Femur (tissue), 1 donor: ENCODE results near the gene FXYD3.

Experiments
- DNase-seq: peaks from one replicate; pipeline ENCODE4 v3.0.0-alpha.2; 2017

Gene FXYD3

DNA sequence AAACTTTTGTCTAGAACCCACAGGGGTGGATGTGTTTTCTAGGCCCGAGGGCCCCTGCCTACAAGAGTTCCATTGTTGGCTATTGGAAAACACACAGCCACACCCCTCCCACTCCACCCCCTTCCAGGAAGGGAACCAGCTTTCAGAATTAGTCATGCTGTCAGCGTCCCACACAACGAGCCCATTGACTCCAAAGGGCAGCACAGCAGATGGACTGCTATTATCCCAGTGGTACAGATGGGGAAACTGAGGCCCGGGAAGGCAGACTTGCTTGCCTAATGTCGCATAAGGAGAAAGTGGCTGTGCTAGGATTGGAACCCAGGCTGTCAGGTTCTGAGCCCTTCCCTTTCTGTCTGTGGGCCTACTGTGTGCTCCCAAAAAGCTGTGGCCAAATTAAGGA lies 8.1 kb upstream of the FXYD3 start:
- no peak for DNase-seq

DNA sequence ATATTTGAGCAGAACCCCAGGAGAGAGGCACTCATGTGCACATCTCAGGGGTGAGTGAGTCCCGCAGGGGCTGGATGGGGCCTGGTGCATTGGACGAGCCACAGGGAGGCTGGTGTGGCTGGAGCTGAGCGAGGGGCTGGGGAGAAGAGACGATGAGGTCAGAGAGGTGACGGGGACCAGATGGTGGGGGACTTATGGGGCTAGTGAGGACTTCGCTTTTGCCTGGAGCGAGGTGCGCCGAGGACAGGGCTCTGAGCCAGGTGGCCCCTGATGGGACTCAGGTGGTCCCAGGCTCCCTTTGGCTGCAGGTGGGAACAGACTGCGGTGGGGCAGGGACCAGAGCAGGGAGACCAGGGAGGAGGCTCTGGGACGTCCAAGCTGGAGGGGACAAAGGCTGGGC lies 6.9 kb upstream of the FXYD3 start:
- no peak for DNase-seq

DNA sequence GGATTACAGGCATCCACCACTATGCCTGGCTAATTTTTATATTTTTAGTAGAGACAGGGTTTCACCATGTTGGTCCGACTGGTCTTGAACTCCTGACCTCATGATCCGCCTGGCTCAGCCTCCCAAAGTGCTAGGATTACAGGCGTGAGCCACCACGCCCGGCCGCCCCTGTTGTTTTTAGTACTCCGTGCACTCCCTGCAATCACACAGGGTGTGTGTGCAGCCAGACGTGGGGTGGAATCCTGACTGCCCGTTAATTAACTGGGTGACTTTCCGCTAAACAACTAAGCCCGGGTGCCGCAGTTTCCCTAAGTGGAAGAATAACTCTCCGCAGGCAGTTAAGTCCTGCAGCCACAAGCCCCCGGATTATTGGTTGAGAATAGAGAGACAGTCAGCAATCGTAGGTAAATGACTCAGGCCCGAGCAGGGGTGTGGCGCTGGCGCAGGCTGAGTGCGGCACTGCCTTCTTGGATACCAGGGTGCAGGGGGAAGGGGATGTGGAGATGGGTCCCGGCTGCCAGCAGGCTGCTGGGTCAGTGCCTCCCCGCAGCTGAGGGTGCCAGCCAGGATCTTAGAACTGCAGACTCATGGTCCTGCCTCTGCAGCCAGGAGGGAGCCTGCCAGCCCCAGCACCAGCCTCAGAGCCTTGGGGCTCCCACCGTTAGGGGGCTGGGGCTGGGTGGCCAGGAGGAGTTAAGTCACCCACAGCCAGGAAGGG lies 6.1 kb upstream of the FXYD3 start:
- DNase-seq: no peak

DNA sequence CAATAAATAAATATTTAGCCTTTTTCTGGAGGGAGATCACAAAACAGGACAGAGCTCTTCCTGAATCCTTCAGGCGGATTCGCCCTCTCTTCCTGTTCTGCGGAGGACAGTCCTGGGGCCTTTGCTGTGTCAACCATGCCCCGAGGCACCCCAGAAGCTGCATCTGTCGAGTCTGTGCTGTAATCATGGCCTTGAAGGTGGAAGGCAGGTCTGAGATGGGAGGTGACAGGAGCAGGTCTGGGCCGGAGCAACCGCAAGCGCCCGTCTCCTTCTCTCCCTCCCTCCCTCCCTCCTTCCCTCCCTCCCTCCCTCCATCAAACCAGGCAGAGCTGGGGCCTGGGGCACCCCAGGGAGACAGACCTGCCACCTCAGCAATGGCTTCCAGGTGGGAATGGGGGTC lies 4.6 kb upstream of the FXYD3 start:
- no peak for DNase-seq

DNA sequence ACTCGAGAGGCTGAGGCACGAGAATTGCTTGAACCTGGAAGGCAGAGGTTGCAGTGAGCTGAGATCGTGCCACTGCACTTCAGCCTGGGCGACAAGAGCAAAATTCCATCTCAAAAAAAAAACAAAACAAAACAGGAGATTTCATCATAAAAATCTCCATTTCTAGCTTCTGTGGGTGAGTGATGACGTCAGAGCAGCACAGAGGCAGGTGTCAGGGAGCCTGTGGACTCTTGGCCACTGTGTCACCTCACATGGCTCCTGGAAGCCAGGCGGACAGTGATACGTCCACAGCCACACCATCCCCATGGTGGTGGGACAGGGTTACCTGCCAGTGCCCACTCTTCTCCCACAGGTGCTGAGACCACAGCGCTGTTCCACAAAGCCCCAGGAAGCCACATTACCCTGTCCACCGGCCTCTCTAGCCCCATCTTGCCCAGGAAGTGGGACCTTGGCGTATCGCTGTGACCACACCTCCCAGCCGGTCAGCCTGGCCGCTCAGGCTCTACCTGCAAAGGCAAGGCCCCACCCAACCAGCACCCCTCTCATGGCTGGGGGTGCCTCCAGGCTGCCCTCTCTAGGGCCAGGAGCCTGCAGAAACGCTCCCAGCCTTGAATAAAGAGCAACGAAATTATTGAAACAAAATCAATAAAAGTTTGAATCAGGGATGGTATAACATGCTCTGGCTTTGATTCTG lies 2.5 kb upstream of the FXYD3 start:
- no peak for DNase-seq

DNA sequence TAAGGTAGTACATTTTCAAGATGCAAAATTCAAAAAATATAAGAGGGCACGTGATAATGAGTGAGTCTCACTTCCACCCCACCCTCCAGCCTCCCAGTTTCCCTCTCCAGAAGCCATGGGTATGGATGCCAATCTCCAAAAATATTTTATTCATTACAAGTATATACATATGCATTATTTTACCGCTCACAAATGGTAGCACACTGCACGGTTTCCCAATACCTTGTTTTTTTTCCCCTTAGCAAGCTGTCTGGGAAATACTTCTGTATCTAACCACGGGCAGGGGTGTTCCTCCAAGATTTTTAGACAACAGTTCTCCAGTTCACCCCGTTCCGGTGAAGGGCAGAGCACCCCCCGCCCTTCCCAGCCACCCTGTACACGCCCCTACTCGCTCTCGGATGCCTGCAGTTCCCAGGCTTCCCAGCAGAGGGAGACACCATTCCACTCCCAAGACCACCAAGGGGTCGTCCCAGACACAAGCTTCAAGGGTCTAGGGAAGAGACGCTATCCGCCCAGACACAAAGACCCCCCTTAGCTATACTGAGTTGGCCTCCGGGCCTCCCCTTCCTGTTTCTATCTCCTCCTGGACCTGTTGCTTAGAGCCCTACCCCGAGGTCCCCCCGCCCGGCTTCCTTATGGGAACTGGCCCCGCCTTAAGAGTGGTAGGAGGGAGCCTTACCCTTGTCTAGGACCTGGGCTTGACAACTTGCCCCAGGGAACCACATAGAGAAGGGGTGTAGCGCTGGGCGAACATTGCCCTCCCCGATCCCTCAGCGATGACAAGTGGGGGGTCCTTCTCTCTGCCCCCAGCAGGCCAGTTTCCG lies 1.1 kb upstream of the FXYD3 start:
- peak; percentile 86 for DNase-seq

DNA sequence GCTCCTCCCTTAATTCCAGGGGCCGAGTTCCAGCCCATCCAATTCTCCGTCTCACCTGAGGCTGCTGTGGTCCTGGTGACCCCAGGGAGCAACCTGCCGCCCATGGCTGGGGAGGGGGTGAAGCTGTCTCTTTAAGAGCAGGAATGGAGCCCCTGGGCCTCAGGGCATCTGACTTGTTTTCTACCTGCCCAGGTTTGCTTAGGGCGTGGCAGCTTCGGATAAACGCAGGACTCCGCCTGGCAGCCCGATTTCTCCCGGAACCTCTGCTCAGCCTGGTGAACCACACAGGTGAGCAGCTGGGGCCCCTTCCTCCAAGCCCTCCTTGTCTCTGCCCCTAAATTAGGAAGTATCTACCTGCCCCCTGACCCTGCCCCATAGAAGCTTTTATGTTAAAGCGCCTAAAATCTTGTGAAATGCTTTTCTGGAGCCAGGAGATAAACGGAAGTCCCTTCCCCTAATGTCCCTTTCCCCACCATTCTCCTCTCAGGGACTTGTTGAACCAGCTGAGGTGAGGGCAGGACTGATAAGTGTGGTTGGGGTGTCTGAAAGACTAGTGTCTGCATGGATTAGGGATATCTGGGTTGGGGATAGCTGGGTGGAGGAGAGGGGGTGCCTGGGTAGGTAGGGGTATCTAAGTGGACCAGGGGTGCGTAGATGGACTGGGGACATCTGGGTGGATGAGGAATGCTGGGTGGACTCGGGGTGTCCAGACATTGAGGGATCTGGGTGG lies 614 bp downstream of the FXYD3 start:
- no peak for DNase-seq

DNA sequence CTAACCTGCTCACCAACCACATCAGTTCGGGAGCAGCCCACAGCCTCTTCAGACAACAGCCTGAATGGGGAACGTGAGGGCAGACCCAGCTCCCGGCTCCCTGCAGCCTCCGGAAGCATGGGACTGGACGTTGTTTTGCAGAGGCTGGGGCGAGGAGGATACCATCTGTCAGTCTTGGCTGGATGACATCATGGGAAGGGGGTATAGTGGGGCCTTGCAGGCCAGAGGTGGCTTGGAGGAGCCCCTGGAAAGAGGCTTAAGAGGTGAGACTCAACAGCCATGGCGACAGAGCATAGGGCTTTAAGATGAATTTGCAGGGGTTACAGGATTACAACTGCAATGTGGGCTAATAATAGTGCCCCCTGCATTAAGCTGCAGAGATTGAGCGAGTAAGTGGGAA lies 1.5 kb downstream of the FXYD3 start:
- no peak for DNase-seq

DNA sequence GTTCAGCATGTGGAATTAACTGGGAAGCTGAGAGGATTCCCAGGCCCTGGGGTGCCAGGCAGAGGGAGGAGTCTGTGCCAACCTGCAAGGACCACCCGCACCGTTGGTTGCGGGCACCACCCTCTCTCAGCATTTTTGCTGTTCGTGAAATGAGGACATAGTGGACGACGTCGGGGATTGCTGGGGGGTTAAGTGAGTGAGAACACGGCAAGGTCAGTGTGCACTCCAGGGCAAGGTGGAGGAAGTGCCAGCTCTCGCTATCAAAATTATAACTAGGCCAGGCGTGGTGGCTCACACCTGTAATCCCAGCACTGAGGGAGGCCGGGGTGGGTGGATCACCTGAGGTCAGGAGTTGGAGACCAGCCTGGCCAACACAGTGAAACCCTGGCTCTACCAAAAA lies 2.2 kb downstream of the FXYD3 start:
- no peak for DNase-seq

DNA sequence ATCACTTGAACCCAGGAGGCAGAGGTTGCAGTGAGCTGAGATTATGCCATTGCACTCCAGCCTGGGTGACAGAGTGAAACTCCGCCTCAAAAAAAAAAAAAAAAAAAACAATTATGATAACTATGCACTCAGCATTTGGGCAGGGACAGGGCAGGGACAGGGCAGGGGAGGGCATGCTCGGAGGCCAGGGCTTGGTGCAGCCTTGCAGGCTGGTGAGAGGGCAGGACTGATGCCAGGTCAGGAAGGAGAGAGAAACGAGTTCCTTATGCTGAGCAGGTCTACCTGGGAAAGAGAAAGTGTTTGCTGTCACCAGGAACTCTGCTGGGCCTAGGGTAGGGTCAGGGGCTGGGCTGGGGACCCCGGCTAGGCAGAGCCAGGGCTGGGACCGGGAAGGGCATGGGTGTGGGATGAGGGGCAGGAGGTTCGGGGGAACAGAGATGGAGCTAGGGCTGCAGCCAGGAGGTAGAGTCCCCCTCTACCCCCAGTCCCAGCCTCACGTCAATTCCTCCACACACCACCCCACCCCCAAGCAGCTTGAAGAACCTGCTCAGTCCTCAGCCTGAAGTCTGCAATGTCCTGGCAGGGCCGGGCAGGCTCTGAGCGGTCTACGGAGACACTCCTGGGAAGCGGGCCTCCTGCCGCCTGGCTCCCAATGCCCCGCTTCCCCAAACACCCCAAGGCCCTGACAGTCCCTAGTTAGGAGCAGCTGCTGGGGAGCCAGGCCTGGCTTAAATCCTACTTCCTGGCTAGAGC lies 2.8 kb downstream of the FXYD3 start:
- DNase-seq: no peak

DNA sequence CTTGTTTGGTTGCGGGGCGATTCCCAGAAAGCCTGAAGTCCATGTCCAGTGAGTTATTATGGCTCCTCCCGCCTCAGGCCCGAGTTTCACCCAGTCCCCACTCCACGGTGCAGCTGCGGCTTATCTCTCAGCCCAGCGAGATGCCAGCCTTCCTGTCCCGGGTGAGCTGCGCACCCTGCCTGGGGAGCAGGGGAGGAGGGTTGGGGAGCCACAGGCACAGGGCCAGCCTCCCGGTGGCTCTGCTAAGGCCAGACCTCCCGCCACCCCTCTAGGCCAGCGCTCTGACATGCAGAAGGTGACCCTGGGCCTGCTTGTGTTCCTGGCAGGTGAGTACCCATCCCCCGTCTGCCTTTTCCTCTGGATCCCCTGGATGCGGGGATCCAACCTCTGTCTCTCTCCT lies 3.5 kb downstream of the FXYD3 start:
- no peak for DNase-seq

DNA sequence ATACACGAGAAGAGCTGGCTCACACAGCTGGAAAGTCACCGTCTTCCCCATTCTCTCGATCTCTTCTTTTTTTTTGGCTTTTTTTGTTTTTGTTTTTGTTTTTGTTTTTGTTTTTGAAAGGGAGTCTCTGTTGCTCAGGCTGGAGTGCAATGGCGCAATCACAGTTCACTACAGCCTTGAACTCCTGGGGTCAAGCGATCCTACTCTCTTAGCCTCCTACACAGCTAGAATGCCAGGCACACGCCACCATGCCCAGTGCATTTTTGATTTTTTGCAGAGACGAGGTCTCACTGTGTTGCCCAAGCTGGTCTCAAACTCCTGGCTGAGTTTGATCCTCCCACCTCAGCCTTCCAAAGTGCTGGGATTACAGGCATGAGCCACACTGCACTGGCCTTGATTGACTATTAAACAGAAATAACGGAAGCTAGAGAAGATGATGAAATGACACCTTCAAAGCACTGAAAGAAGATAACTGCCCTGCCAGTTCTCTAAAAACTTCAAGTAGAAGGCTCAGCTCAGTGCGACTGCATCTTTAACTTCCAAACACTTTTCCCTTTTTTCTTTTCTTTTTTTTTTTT lies 4.0 kb downstream of the FXYD3 start:
- DNase-seq: no peak

DNA sequence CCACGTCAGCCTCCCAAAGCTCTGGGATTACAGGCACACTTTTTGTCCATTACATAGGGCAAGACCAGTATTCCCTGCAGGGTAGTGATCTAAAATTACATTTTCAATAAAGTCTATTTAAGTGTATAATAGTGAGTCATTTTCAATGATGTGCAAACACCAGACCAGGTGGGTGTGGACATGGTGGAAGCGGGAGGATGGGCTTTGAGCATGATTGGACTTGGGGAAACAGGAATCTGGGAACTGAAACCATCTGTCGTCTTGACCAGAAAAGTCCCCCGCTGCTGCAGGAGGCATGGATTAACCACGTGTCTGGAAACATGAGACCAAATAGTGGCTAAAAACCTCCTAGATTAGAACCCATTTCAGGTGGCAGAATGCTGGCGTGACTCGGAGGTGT lies 4.9 kb downstream of the FXYD3 start:
- no peak for DNase-seq

DNA sequence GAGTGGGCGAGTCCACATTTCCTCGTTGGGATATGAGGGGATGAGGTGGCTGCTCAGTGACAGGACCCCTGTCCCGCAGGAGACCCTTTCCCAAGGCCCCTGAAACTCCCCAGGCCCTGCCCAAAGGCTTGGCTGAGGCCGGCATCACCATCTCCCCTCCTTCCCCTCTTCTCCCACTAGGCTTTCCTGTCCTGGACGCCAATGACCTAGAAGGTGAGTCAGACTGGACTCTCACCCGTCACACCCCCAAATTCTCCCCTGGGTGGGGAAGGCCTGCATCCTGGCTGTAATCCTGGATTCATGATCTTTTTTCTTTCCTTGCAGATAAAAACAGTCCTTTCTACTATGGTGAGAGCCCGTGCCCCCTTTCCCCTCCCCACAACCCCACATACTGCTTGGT lies 5.3 kb downstream of the FXYD3 start:
- no peak for DNase-seq

DNA sequence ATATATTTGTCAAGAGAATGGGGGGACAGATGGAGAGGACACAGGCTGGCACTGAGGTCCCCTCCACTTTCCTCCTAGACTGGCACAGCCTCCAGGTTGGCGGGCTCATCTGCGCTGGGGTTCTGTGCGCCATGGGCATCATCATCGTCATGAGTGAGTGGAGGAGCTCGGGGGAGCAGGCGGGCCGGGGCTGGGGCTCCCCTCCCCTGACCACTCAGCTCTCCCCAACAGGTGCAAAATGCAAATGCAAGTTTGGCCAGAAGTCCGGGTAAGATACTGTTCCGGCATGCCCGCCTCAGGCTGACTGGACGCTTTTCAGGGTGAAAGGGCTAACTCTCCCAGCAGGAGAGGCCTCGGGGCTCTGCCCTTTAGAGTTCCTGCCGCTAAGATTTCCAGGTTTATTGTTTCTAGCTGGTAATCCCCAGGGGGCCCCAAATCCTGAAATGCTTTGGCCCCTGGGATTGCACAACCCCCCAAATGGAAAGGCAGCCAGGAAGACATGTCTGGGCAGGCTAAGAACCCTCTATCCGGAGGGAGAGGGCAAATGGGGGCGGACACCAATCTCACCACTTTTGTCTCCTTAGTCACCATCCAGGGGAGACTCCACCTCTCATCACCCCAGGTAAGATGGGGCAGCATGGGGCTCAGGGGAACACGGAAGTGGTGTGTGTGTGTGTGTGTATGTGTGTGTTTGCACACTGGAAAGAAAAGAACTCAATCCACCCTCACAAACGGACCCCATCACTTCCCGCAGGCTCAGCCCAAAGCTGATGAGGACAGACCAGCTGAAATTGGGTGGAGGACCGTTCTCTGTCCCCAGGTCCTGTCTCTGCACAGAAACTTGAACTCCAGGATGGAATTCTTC lies 7.3 kb downstream of the FXYD3 start:
- no peak for DNase-seq

DNA sequence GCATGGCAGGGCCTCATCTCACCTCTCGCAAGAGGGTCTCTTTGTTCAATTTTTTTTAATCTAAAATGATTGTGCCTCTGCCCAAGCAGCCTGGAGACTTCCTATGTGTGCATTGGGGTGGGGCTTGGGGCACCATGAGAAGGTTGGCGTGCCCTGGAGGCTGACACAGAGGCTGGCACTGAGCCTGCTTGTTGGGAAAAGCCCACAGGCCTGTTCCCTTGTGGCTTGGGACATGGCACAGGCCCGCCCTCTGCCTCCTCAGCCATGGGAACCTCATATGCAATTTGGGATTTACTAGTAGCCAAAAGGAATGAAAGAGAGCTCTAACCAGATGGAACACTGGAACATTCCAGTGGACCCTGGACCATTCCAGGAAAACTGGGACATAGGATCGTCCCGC lies 8.0 kb downstream of the FXYD3 start:
- DNase-seq: peak; percentile 78

DNA sequence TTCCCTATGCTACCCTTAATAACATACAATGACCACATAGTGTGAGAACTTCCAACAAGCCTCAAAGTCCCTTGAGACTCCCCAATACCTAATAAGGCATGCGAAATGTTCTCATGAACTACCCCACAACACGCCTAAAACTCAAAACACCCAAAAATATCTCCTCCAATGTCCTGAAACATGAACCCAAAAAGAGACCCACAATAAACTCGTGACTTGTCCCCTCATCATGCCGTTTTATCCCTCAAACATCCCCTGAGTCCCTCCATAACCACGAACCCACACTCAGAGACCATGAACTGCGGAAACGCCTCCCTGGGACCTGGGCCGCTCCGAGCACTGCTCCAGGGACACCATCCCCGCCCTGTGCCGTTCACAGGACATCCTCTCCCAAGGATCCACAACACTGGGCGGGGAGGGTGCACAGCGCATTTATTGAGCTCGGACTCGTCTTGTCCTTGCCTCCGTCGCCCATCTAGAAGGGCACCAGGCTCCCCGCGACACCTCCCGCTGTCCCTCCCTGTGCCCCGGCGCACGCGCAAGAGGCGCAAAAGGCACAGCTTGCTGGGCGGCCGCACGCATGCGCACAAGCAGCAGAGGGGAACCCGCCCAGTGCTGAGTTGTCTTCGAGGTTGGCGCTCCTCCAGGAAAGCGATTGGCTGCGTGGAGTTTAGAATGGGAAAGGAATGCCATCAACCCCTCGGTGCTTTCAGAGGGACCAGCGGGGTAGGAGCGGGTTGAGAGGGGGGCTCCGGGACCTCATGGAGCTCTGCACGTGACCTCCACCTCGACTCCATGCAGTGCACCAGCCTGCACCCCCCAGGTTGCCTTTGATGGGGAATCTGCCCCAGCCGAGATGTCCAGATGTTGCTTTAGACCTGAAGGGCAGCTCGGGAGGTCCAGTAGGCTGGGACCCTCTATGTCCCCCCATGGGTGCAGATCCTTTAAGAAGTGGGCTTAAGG lies 8.8 kb downstream of the FXYD3 start:
- peak; percentile 97 for DNase-seq

DNA sequence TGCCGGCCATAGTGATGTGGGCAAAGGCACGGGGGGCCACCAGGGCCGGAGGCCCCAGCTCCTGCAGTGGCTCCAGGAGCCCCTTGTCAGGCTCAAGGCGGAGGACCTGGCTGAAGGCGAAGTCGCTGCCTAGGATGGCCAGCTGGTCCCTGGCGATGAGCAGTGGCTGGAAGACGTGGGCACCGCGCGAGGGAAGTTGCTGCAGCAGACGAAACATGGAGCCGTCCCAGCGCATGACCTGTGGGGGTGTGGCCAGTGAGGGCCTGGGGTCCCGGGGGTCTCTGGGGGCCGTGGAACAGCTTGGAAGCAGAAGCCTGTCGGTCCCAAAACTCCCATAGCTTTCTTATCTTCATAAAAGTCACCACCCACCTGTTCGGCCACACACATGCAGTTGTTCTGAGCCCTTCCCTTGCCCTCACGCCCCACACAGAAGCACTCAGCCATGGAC lies 9.7 kb downstream of the FXYD3 start:
- no peak for DNase-seq

DNA sequence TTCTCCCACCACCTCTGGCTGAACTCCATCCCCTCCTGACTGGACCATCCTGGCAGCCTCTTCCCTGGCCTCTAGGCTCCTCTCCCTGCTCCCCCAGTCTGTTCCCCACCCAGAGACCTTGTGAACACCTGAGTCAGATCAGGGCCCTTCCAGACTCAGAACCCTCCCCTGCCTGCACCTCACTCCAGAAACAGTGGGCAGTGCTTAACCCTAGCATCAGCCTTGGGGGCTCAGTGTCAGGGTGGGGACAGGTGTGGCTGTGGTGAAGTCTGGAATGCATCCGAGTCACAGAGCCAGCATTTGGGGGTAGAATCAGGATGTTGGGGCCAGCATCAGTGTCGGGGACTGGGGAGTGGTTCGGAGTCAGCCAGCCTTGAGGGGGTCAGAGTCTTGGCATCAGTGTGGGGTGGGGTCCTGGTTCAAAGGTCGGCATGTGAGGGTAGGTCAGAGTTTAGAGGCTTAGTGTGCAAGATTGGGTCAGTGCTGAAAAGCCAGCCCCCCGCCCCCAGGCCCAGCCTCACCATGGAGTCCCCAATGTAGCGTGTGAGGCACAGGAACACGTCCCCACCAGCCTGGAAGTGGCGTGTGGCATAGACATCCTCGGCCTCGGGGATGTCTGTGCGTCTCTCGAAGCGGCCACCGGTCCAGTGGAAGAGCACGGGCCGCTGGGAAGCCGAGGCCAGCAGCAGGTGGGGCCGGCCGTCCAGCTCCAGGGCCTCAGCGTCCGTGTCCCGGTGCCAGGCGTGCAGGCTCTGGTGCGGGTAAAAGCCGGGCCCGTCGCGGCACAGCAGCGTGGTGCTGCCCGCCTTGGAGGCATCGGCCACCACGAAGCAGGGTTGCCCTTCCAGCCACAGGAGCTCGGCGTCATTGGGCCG lies 10.4 kb downstream of the FXYD3 start:
- DNase-seq: no peak
